Activated naive CD4-positive, alpha-beta T cell treated with anti-CD3 and anti-CD28 coated beads, Interleukin-2, amount 10 ng/mL, durations not matched to agents 7 days and 5 days (primary cell): ENCODE results near the gene NSA2.
"Not testable (repeated sequence)": the region's sequence is repeated elsewhere in the genome, so short reads cannot be mapped to it uniquely, and the experiment has no call there.

Source experiments
- CTCF ChIA-PET: fragments of 350-600 bp; sonication (Branson Sonifier 250); formaldehyde crosslinking; loops from one replicate; lab custom pipeline; 2021; ENCODE audit warnings: antibody characterized with exemption; lab: Charles Lee
- DNase-seq: peaks from one replicate; pipeline ENCODE4 v3.0.0-alpha.2; 2020
- H3K27ac Mint-ChIP-seq: one replicate; pipeline ENCODE4 v1.8.0; 2021; ENCODE audit warnings: mild to moderate bottlenecking, moderate library complexity, mixed read lengths
- H3K27me3 Mint-ChIP-seq: one replicate; pipeline ENCODE4 v1.8.0; 2021; ENCODE audit warnings: mild to moderate bottlenecking, mixed read lengths
- H3K36me3 Mint-ChIP-seq: one replicate; pipeline ENCODE4 v1.8.0; 2021; ENCODE audit warnings: mixed read lengths
- H3K4me1 Mint-ChIP-seq: one replicate; pipeline ENCODE4 v1.8.0; 2021; ENCODE audit warnings: mixed read lengths
- H3K4me3 Mint-ChIP-seq: one replicate; pipeline ENCODE4 v1.8.0; 2021; ENCODE audit warnings: mild to moderate bottlenecking, moderate library complexity, mixed read lengths
- H3K9me3 Mint-ChIP-seq: one replicate; pipeline ENCODE4 v1.8.0; 2021; ENCODE audit warnings: mixed read lengths

NSA2 gene

GRCh38 chr5:74766849-74767578 is at the start of gene NSA2, which contains the start of gene GFM2:
TSS of gene NSA2 (plus strand) at chr5:74767249. CDS start at chr5:74767361, 112 bp downstream.
TSS of gene GFM2 (minus strand) at chr5:74767117. CDS start at chr5:74763742, 3,375 bp downstream.
- Mint-ChIP-seq H3K4me3 (peak within 1 kb of the TSS; percentile 86), H3K27ac (peak within 1 kb of the TSS; percentile 94), H3K4me1 (peaks cover 38% of the 10 kb centered on the region), H3K9me3 (no peaks in the 10 kb centered on the region), H3K36me3 (peaks cover 29% of the 10 kb centered on the region), H3K27me3 (no peaks in the 10 kb centered on the region)
- CTCF ChIA-PET: interaction anchor here (1.4 to 1.5 kb wide), 2 partner anchors 50 to 136 kb away, joined by 3 to 5 read pairs; no protein-coding TSS in a partner anchor
- peak; percentile 96 for DNase-seq

GRCh38 chr5:74717596-74717995 is 49.5 kb upstream of the NSA2 start:
- Mint-ChIP-seq H3K36me3 (peaks cover 47% of the 10 kb centered on the region), H3K27ac (no peak overlapping the region), H3K27me3 (no peaks in the 10 kb centered on the region), H3K9me3 (no peaks in the 10 kb centered on the region), H3K4me1 (no peaks in the 10 kb centered on the region), H3K4me3 (no peak overlapping the region)
- CTCF ChIA-PET: interaction anchor here (0.6 kb wide), 1 partner anchor 50 kb away, joined by 3 read pairs; the partner anchor contains the start of genes GFM2 and NSA2
- DNase-seq: no peak

- Mint-ChIP-seq H3K9me3 (no peaks in the 10 kb centered on the region), H3K27ac (no peak overlapping the region), H3K4me3 (no peak overlapping the region), H3K36me3 (peaks cover 54% of the 10 kb centered on the region), H3K27me3 (no peaks in the 10 kb centered on the region), H3K4me1 (no peaks in the 10 kb centered on the region)
- CTCF ChIA-PET: interaction anchor here (1.1 kb wide), 1 partner anchor 9 kb away, joined by 3 read pairs; no protein-coding TSS in a partner anchor
- no peak for DNase-seq
These were observed 44.8 kb upstream of the NSA2 start for GRCh38 chr5:74722271-74722670.

- Mint-ChIP-seq H3K27me3 (no peaks in the 10 kb centered on the region), H3K9me3 (no peaks in the 10 kb centered on the region), H3K4me1 (no peaks in the 10 kb centered on the region), H3K27ac (no peak overlapping the region), H3K36me3 (peaks cover 39% of the 10 kb centered on the region), H3K4me3 (no peak overlapping the region)
- CTCF ChIA-PET: no interaction called here
- DNase-seq: no peak
These were observed 41.7 kb upstream of the NSA2 start for GRCh38 chr5:74725331-74725730.

GRCh38 chr5:74736759-74737158 is 30.3 kb upstream of the NSA2 start:
- H3K27me3 Mint-ChIP-seq: no peaks in the 10 kb centered on the region
- peaks cover 32% of the 10 kb centered on the region for H3K36me3 Mint-ChIP-seq
- H3K4me1 Mint-ChIP-seq: no peaks in the 10 kb centered on the region
- DNase-seq: no peak
- CTCF ChIA-PET: interaction anchor here (1.5 kb wide), 1 partner anchor 24 kb away, joined by 4 read pairs; no protein-coding TSS in a partner anchor
- H3K9me3 Mint-ChIP-seq: no peaks in the 10 kb centered on the region
- no peak overlapping the region for H3K27ac Mint-ChIP-seq
- H3K4me3 Mint-ChIP-seq: no peak overlapping the region

- no peak for DNase-seq
- Mint-ChIP-seq H3K27me3 (no peaks in the 10 kb centered on the region), H3K9me3 (no peaks in the 10 kb centered on the region), H3K4me1 (no peaks in the 10 kb centered on the region), H3K4me3 (no peak overlapping the region), H3K36me3 (peaks cover 27% of the 10 kb centered on the region), H3K27ac (no peak overlapping the region)
- CTCF ChIA-PET: interaction anchor here (1.1 to 1.5 kb wide), 2 partner anchors 9 to 22 kb away, joined by 3 to 4 read pairs; no protein-coding TSS in a partner anchor
These were observed 28.6 kb upstream of the NSA2 start for GRCh38 chr5:74738406-74738805.

- H3K27ac Mint-ChIP-seq, DNase-seq, H3K4me3 Mint-ChIP-seq, H3K27me3 Mint-ChIP-seq, H3K9me3 Mint-ChIP-seq, H3K4me1 Mint-ChIP-seq, CTCF ChIA-PET: not testable (repeated sequence)
- H3K36me3 Mint-ChIP-seq: peaks cover 38% of the 10 kb centered on the region
These were observed 18.3 kb upstream of the NSA2 start for GRCh38 chr5:74748742-74749141.

GRCh38 chr5:74761241-74761640 is 5.8 kb upstream of the NSA2 start:
- CTCF ChIA-PET: interaction anchor here (0.9 to 1.5 kb wide), 5 partner anchors 10 to 141 kb away, joined by 3 to 5 read pairs (median 4); no protein-coding TSS in a partner anchor
- H3K4me1 Mint-ChIP-seq: peaks cover 16% of the 10 kb centered on the region
- no peak overlapping the region for H3K27ac Mint-ChIP-seq
- H3K9me3 Mint-ChIP-seq: peaks cover 5% of the 10 kb centered on the region
- H3K27me3 Mint-ChIP-seq: no peaks in the 10 kb centered on the region
- no peak overlapping the region for H3K4me3 Mint-ChIP-seq
- no peak for DNase-seq
- H3K36me3 Mint-ChIP-seq: peaks cover 25% of the 10 kb centered on the region

GRCh38 chr5:74762599-74762998 is 4.5 kb upstream of the NSA2 start:
- H3K27me3 Mint-ChIP-seq: no peaks in the 10 kb centered on the region
- H3K27ac Mint-ChIP-seq: no peak overlapping the region
- peaks cover 24% of the 10 kb centered on the region for H3K4me1 Mint-ChIP-seq
- no peaks in the 10 kb centered on the region for H3K9me3 Mint-ChIP-seq
- CTCF ChIA-PET: interaction anchor here (1.5 kb wide), 1 partner anchor 13 kb away, joined by 5 read pairs; no protein-coding TSS in a partner anchor
- no peak overlapping the region for H3K4me3 Mint-ChIP-seq
- no peak for DNase-seq
- peaks cover 23% of the 10 kb centered on the region for H3K36me3 Mint-ChIP-seq

GRCh38 chr5:74763504-74763903 is 3.5 kb upstream of the NSA2 start:
- H3K4me3 Mint-ChIP-seq: no peak overlapping the region
- peaks cover 31% of the 10 kb centered on the region for H3K4me1 Mint-ChIP-seq
- CTCF ChIA-PET: interaction anchor here (1.2 kb wide), 1 partner anchor 163 kb away, joined by 3 read pairs; no protein-coding TSS in a partner anchor

GRCh38 chr5:74765201-74765600 is 1.8 kb upstream of the NSA2 start:
- H3K27me3 Mint-ChIP-seq: no peaks in the 10 kb centered on the region
- H3K27ac Mint-ChIP-seq: peak overlapping the region; percentile 35
- H3K36me3 Mint-ChIP-seq: peaks cover 26% of the 10 kb centered on the region
- CTCF ChIA-PET: no interaction called here
- no peaks in the 10 kb centered on the region for H3K9me3 Mint-ChIP-seq
- H3K4me3 Mint-ChIP-seq: peak overlapping the region; percentile 86
- H3K4me1 Mint-ChIP-seq: peaks cover 38% of the 10 kb centered on the region
- no peak for DNase-seq

More at GRCh38 chr5:74763504-74763903, 3.5 kb upstream of the NSA2 start:
- no peaks in the 10 kb centered on the region for H3K27me3 Mint-ChIP-seq
- DNase-seq: no peak
- peaks cover 20% of the 10 kb centered on the region for H3K36me3 Mint-ChIP-seq
- H3K9me3 Mint-ChIP-seq: no peaks in the 10 kb centered on the region
- H3K27ac Mint-ChIP-seq: no peak overlapping the region

GRCh38 chr5:74765929-74766328 is 1.1 kb upstream of the NSA2 start:
- Mint-ChIP-seq H3K36me3 (peaks cover 28% of the 10 kb centered on the region), H3K27me3 (no peaks in the 10 kb centered on the region), H3K4me3 (peak overlapping the region; percentile 86), H3K27ac (no peak overlapping the region), H3K9me3 (no peaks in the 10 kb centered on the region), H3K4me1 (peaks cover 38% of the 10 kb centered on the region)
- DNase-seq: no peak
- CTCF ChIA-PET: interaction anchor here (1.4 kb wide), 1 partner anchor 137 kb away, joined by 5 read pairs; no protein-coding TSS in a partner anchor

- CTCF ChIA-PET: interaction anchor here (1.4 to 1.5 kb wide), 2 partner anchors 49 to 137 kb away, joined by 3 to 5 read pairs; no protein-coding TSS in a partner anchor
- Mint-ChIP-seq H3K4me1 (peaks cover 38% of the 10 kb centered on the region), H3K4me3 (peak overlapping the region; percentile 86), H3K36me3 (peaks cover 29% of the 10 kb centered on the region), H3K9me3 (no peaks in the 10 kb centered on the region), H3K27ac (peak overlapping the region; percentile 94), H3K27me3 (no peaks in the 10 kb centered on the region)
- peak; percentile 23 for DNase-seq
These were observed 616 bp upstream of the NSA2 start for GRCh38 chr5:74766418-74766848.

- Mint-ChIP-seq H3K36me3 (peaks cover 26% of the 10 kb centered on the region), H3K4me3 (peak overlapping the region; percentile 86), H3K27me3 (no peaks in the 10 kb centered on the region), H3K4me1 (peaks cover 38% of the 10 kb centered on the region), H3K9me3 (no peaks in the 10 kb centered on the region), H3K27ac (peak overlapping the region; percentile 94)
- CTCF ChIA-PET: interaction anchor here (1.5 kb wide), 1 partner anchor 50 kb away, joined by 3 read pairs; no protein-coding TSS in a partner anchor
- peak; percentile 32 for DNase-seq
These were observed 497 bp downstream of the NSA2 start for GRCh38 chr5:74767579-74767913.
